OCI-LY7 (cell line): ENCODE results near the gene TLR6. TPM values are rescaled to one million over a fixed set of nuclear protein-coding genes. Genes with fewer than 3 reads are reported as not detected.

Source experiments
- BruUV-seq: library from RNA; stranded (reverse); fragments of 400-500 nt; replicated peaks from 2 replicates; lab custom pipeline; 2021; lab: Mats Ljungman, UMichigan
- CTCF ChIA-PET: fragments of 300-600 bp; sonication (Branson Sonifier 250); formaldehyde crosslinking; loops from one replicate; lab custom pipeline; 2022; ENCODE audit warnings: antibody characterized with exemption; ENCODE audit not compliant: unreplicated experiment; lab: Charles Lee
- POLR2A ChIA-PET: fragments of 300-600 bp; sonication (Branson Sonifier 250); formaldehyde crosslinking; loops from one replicate; lab custom pipeline; 2022; ENCODE audit warnings: antibody characterized with exemption; lab: Charles Lee
- DNase-seq: peaks from one replicate; pipeline ENCODE4 v3.0.0-alpha.2; 2015; ENCODE audit warnings: low spot score
- H2AFZ ChIP-seq: fragments of 200-600 bp; sonication (generic), shearing (Covaris generic); 2 replicates; pipeline ENCODE4 v1.6.1; 2014; ENCODE audit warnings: mild to moderate bottlenecking, antibody characterized with exemption, low read length, moderate library complexity
- H3K27ac ChIP-seq: fragments of 200-600 bp; sonication (generic); 2 replicates; pipeline ENCODE4 v1.5.1; 2014; ENCODE audit warnings: mixed run types, low read depth, mild to moderate bottlenecking, moderate library complexity, low read length, inconsistent platforms; ENCODE audit not compliant: poor library complexity, severe bottlenecking
- H3K36me3 ChIP-seq: fragments of 200-600 bp; sonication (generic); 2 replicates; pipeline ENCODE4 v1.6.1; 2014; ENCODE audit warnings: mild to moderate bottlenecking, antibody characterized with exemption, low read length, moderate library complexity, mixed read lengths; ENCODE audit not compliant: insufficient read depth
- H3K4me1 ChIP-seq: fragments of 200-600 bp; sonication (generic); 2 replicates; pipeline ENCODE4 v1.5.1; 2014; ENCODE audit warnings: mild to moderate bottlenecking, low read length; ENCODE audit not compliant: insufficient read depth, poor library complexity, severe bottlenecking
- H3K4me2 ChIP-seq: fragments of 200-600 bp; sonication (generic); 2 replicates; pipeline ENCODE4 v1.6.1; 2014; ENCODE audit warnings: mild to moderate bottlenecking, low read length
- H3K4me3 ChIP-seq: fragments of 200-600 bp; sonication (generic); 2 replicates; pipeline ENCODE4 v1.5.1; 2014; ENCODE audit warnings: mild to moderate bottlenecking, low read depth, low read length; ENCODE audit not compliant: poor library complexity, severe bottlenecking
- H3K79me2 ChIP-seq: fragments of 200-600 bp; sonication (generic); 2 replicates; pipeline ENCODE4 v1.6.1; 2016; ENCODE audit warnings: low read depth, mild to moderate bottlenecking, low read length, moderate library complexity, mixed read lengths; ENCODE audit not compliant: insufficient read depth
- H3K9me2 ChIP-seq: fragments of 200-600 bp; sonication (generic); 2 replicates; pipeline ENCODE4 v1.6.1; 2016; ENCODE audit warnings: mild to moderate bottlenecking, low read length, mixed read lengths; ENCODE audit not compliant: insufficient read depth
- H3K9me3 ChIP-seq: fragments of 200-600 bp; sonication (generic); 2 replicates; pipeline ENCODE4 v1.6.1; 2014; ENCODE audit warnings: mild to moderate bottlenecking, mixed run types, low read length, mixed read lengths
- H4K20me1 ChIP-seq: fragments of 200-600 bp; sonication (generic); 2 replicates; pipeline ENCODE4 v1.6.1; 2014; ENCODE audit warnings: mild to moderate bottlenecking, antibody characterized with exemption, low read length, moderate library complexity, mixed read lengths; ENCODE audit not compliant: insufficient read depth
- EZH2phosphoT487 ChIP-seq: fragments of 200-600 bp; sonication (generic); IDR thresholded peaks from 2 replicates; pipeline ENCODE4 v1.6.1; 2018; ENCODE audit warnings: low read depth, borderline replicate concordance, mild to moderate bottlenecking, mixed run types, antibody characterized with exemption, low read length, moderate library complexity, mixed read lengths
- intact Hi-C: fragments of 100-400 bp; cut with micrococcal nuclease; formaldehyde crosslinking; loops from one replicate; pipeline ENCODE4 v1.10.0; 2022; ENCODE audit not compliant: unreplicated experiment
- total RNA-seq, 2 experiments: library from RNA; depleted of rRNA in 1 of 2; stranded (reverse); fragments of >200 nt in 1 of 2; shearing (Covaris generic) in 1 of 2; gene quantifications; 2 replicates each; pipeline ENCODE4 v1.2.3, GENCODE V29; 2014 to 2022
- TF ChIP-seq, protein P1 (sequence below): fragments of 200-600 bp; sonication (generic); conservative IDR thresholded peaks from 2 replicates; pipeline ENCODE4 v1.5.1; 2014; ENCODE audit warnings: mild to moderate bottlenecking, antibody characterized with exemption, low read length, moderate library complexity, mixed read lengths

Gene TLR6
- total RNA-seq, 2 experiments from 2014 or later = 1.5 to 9.2 TPM

- Histone ChIP-seq H3K79me2 (no peaks in the 10 kb centered on the region), H3K4me1 (no peaks in the 10 kb centered on the region), H3K36me3 (no peaks in the 10 kb centered on the region), H4K20me1 (no peaks in the 10 kb centered on the region), H3K4me3 (no peak overlapping the region), H3K4me2 (peak overlapping the region; percentile 32; the same call in 1 of the 2 replicates), H3K27ac (no peak overlapping the region), H3K9me3 (no peaks in the 10 kb centered on the region), H2AFZ (no peak overlapping the region), H3K9me2 (no peaks in the 10 kb centered on the region)
- POLR2A ChIA-PET = no interaction called here
- TF ChIP-seq, protein P1, sequence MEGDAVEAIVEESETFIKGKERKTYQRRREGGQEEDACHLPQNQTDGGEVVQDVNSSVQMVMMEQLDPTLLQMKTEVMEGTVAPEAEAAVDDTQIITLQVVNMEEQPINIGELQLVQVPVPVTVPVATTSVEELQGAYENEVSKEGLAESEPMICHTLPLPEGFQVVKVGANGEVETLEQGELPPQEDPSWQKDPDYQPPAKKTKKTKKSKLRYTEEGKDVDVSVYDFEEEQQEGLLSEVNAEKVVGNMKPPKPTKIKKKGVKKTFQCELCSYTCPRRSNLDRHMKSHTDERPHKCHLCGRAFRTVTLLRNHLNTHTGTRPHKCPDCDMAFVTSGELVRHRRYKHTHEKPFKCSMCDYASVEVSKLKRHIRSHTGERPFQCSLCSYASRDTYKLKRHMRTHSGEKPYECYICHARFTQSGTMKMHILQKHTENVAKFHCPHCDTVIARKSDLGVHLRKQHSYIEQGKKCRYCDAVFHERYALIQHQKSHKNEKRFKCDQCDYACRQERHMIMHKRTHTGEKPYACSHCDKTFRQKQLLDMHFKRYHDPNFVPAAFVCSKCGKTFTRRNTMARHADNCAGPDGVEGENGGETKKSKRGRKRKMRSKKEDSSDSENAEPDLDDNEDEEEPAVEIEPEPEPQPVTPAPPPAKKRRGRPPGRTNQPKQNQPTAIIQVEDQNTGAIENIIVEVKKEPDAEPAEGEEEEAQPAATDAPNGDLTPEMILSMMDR = no peak
- no peak for TF ChIP-seq EZH2phosphoT487
- DNase-seq = no peak
- intact Hi-C loops = no loop called here
- BruUV-seq = no TSS peak
- CTCF ChIA-PET = no interaction called here
Observed at GRCh38 chr4:38868059-38868960, 11.7 kb upstream of the TLR6 start.

DNA sequence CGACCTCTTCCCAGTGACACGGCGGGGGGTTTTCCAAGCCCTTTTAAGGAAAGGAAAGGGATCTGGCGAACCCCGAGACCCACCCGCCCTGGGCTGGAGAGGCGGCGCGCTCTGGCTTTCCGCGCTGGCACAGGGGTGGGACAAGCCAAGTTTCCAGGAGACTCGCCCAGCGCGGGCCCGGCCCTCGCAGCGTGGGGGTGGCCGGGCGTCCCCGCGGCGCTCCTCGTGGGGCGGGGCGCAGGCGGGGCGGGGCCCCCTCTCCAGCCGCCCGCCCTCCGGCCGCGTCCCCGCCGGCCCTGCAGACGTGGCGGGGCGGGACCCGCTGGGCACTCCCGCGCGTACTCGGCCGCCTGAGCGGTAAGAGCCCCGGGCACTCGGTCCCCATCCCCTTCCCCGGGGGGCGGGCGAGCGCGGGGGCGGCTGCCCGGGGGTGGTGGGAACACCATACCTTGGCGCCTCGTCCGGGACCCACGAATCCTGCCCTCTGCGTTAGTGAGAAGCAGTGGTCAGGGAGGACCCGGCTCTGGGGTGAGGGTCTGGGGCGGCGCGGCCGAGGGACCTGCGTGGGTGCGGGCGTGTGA is 11.0 kb upstream of the TLR6 start, which contains the start of gene FAM114A1:
TSS of gene FAM114A1 (plus strand) at position 329 of the 581 bp plus-strand sequence. CDS start 10,273 bp downstream, outside the sequence.
- Histone ChIP-seq H3K9me3 (no peaks in the 10 kb centered on the region), H3K4me2 (peak within 1 kb of the TSS; percentile 34; the same call in 1 of the 2 replicates), H3K27ac (no peak within 1 kb of the TSS), H3K4me1 (no peaks in the 10 kb centered on the region), H3K4me3 (no peak within 1 kb of the TSS), H4K20me1 (no peaks in the 10 kb centered on the region), H3K9me2 (no peaks in the 10 kb centered on the region), H3K79me2 (no peaks in the 10 kb centered on the region), H3K36me3 (no peaks in the 10 kb centered on the region), H2AFZ (no peak within 1 kb of the TSS)
- CTCF ChIA-PET = no interaction called here
- intact Hi-C loops = no loop called here
- POLR2A ChIA-PET = interaction anchor here (0.6 to 1.0 kb wide), 2 partner anchors 103 to 836 kb away, joined by 3 read pairs; no protein-coding TSS in a partner anchor
- TF ChIP-seq, protein P1 = no peak
- TF ChIP-seq EZH2phosphoT487 = no peak
- DNase-seq = no peak
- no TSS peak for BruUV-seq
